WI38 (cell line): Measurements from ENCODE around the gene FIG4.

ENCODE experiments used
- H3K4me3 ChIP-seq: 2 replicates; pipeline ENCODE4 v1.5.1; 2011; ENCODE audit warnings: low read depth, mild to moderate bottlenecking, control low read depth, low read length
- TF ChIP-seq, protein P1 (sequence below): IDR thresholded peaks from 2 replicates; pipeline ENCODE4 v1.5.1; 2012; ENCODE audit warnings: low read depth, mild to moderate bottlenecking, control low read depth, low read length

FIG4 gene

DNA sequence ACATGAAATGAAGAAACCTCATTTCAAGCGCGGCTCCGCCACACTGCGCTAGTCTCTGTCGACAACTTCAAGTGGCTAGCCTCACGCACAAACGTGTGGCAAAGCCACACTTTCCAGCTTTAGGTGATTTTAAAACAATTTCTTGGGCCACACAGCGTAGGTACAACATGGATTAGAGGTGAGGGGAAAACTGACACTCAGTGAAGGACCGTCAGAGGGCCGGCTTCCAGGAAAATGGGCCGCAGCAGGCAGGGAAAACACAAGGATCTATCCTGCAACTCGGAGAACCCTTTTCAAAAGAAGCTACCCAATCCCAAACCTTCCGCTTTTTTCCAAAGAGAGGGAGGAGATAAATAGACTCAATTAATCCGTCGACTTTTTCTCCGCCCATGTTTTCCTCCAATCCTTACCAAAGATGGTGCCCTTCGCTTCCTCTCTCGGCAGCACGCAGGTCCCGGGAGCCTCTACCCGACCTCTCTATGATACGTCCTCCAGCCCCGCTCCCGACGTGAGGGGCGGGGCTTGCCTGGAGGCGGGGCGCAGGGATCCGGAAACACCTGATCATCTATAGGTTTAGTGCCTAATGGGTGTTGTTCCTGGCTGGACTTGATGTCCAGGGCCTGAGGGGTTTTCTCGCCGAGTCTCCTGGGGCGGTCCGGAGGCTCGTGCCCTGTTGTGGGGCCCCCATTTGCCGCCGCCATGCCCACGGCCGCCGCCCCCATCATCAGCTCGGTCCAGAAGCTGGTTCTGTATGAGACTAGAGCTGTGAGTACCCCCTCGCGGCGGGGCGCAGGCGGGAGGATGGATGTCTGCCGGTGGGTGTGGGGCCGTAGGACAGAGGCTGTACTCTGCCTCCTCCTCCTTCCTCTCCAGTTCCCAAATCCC is at the start of gene FIG4, which contains the start of gene AK9:
FIG4 (plus strand) TSS at position 560 of the 885 bp plus-strand sequence; CDS start at position 700, 140 bp downstream.
AK9 (minus strand) TSS at position 466 of the 885 bp plus-strand sequence. CDS start 15,457 bp downstream, outside the sequence.
- H3K4me3 ChIP-seq: peak within 1 kb of the TSS; percentile 85
- TF ChIP-seq, protein P1, sequence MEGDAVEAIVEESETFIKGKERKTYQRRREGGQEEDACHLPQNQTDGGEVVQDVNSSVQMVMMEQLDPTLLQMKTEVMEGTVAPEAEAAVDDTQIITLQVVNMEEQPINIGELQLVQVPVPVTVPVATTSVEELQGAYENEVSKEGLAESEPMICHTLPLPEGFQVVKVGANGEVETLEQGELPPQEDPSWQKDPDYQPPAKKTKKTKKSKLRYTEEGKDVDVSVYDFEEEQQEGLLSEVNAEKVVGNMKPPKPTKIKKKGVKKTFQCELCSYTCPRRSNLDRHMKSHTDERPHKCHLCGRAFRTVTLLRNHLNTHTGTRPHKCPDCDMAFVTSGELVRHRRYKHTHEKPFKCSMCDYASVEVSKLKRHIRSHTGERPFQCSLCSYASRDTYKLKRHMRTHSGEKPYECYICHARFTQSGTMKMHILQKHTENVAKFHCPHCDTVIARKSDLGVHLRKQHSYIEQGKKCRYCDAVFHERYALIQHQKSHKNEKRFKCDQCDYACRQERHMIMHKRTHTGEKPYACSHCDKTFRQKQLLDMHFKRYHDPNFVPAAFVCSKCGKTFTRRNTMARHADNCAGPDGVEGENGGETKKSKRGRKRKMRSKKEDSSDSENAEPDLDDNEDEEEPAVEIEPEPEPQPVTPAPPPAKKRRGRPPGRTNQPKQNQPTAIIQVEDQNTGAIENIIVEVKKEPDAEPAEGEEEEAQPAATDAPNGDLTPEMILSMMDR: no peak

DNA sequence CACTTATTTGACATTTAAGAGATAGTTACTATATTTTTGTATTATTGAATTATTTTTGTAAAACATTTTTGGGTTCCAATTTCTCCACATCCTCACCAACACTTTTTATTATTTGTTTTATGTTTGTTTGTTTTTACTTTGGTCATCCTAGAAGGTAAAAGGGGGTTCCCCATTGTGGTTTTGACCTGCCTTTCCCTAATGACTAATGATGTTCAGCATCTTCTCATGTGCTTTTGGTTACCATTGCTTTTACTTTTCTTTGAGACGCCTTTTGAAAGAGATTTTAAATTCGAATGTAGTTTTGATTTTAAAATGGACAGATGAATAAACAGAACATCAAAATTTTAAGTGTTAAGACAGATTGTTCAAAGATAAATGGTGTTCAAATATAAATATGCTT is 47.0 kb upstream of the FIG4 start:
- TF ChIP-seq, protein P1: no peak
- H3K4me3 ChIP-seq: no peak overlapping the region

DNA sequence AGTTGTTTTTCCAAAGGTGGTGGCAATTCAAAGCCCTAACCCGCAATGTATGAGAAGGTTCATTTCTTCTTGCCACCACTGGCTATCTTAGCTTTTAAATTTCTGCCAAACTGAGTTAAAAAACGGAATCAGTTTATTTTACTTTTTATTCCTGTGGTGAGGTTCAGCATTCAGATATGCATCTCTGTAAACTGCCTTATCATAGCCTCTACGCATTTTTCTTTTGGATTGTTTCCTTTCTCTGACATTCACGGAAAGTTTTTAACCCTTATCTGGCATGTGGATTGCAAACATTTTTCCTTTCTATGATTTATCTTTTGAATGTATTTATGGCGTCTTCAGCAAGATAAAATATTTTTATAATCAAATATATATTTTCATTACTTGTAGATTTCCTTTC is 37.8 kb upstream of the FIG4 start:
- no peak overlapping the region for H3K4me3 ChIP-seq
- TF ChIP-seq, protein P1: no peak

DNA sequence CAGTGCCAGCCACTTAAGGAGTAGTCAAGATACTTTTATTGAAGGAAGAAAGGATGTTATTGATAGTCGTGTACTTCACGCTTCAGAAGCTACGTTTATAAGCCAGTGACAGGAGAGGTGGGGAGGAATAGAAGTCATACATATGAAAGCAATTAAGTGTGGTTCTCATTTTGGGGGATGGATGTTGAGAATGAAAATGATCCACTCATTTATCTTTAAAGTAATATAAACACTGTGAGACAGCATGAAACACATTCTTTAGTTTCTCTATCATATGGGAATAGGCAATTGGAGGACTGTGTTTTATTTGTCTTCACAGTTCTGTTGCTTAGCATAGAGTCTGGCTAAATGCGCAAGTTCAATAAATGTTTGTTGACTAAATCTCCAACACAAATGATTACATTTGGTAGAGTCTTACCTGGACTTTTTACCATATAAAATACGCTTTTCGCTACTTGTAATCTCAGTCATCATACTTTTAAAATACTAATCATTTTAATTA is 35.3 kb upstream of the FIG4 start:
- no peak overlapping the region for H3K4me3 ChIP-seq

DNA sequence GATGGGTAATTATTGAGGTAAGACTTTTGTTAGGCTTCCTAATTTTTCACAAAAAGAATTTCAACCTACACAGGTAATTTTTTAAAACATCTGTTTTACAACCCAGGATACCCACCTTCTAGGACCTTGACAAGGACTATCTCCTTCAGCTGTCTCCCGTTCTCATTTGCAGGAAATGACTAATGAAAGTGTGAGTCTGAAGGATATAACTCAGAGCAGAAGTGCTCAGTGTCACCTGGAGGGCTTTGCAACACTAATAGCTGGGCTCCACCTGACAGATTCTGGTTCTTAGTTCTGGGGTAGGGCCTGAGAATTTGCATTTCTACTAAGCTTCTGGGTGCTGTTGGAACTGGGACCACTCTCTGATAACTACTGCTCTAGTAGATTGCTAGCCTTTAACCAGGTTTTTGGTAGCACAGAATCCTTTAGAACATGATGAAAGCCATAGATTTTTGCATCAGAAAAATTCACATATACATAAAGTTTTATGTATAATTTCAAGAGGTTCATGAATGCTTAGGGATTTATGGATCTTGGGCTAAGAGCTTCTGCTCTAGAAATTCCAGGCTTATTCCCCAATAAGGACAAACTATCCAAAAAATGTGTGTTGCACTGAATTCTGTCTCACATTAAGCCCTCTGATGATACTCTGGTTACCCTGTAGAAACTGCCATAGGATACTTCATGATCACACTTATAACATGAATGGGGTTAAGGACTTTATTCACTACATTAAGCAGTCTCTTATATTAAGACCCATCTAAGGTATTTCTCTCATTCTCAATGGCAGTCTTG is 30.4 kb upstream of the FIG4 start:
- no peak overlapping the region for H3K4me3 ChIP-seq

More for the DNA sequence above, 35.3 kb upstream of the FIG4 start:
- TF ChIP-seq, protein P1: no peak

DNA sequence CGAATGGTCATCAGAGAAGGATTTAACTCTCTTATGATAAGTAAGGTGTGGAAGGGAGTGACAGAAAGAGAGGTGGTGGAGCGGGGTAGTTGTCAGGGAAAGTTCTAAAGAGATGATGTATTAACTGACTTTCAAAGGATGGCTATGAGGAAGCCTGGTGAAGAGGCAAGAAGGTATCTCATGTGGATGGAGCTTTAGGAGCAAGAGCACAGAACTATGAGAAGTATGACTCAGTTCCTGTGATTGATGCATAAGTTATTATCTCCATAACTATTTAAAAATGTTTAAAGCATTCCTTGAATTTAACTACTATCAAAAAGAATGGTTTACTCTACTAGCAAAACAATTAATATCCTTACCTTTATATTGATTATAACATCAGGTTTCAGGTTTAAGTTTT is 28.9 kb upstream of the FIG4 start:
- TF ChIP-seq, protein P1: no peak
- no peak overlapping the region for H3K4me3 ChIP-seq

More for the DNA sequence above, 30.4 kb upstream of the FIG4 start:
- TF ChIP-seq, protein P1: no peak
